Transverse colon (tissue), 4 donors: Measurements from ENCODE around the gene TMEM214. TPM values are rescaled to one million over a fixed set of nuclear protein-coding genes. Genes with fewer than 3 reads are reported as not detected.

Source experiments
- DNase-seq: peaks from one replicate; pipeline ENCODE4 v3.0.0-alpha.2; 2019
- H3K27ac ChIP-seq, 4 donors: fragments of 200-600 bp; sonication (generic); 2 replicates each; pipeline ENCODE4 v1.5.1; 2016 to 2018; ENCODE audit warnings: inconsistent platforms in 4 of 4
- H3K27me3 ChIP-seq: fragments of 200-600 bp; sonication (generic); 2 replicates; pipeline ENCODE4 v1.5.1; 2017; ENCODE audit warnings: inconsistent platforms
- H3K36me3 ChIP-seq, 4 donors: fragments of 200-600 bp; sonication (generic); 2 replicates each; pipeline ENCODE4 v1.5.1; 2017 to 2019; ENCODE audit warnings: inconsistent platforms in 4 of 4
- H3K4me1 ChIP-seq, 4 donors: fragments of 200-600 bp; sonication (generic); 2 replicates each; pipeline ENCODE4 v1.5.1; 2017 to 2020; ENCODE audit warnings: inconsistent platforms in 4 of 4
- H3K4me3 ChIP-seq, 4 donors: fragments of 200-600 bp; sonication (generic); 1 replicate in 1 of 4; 2 replicates in 3 of 4; pipeline versions ENCODE4 v1.5.1 to v1.6.1; 2017 to 2019; ENCODE audit warnings: inconsistent platforms in 4 of 4
- H3K9me3 ChIP-seq, 2 donors: fragments of 200-600 bp; sonication (generic); 2 replicates each; pipeline ENCODE4 v1.5.1; 2017 to 2019; ENCODE audit warnings: inconsistent platforms in 2 of 2
- EP300 ChIP-seq: sonication (generic); formaldehyde crosslinking; IDR thresholded peaks from one replicate; pipeline ENCODE4 v1.6.1; 2017; ENCODE audit warnings: antibody characterized with exemption, low read depth
- POLR2A ChIP-seq: fragments of 450-650 bp; IDR thresholded peaks from one replicate; pipeline ENCODE4 v1.6.1; 2016; ENCODE audit warnings: antibody characterized with exemption, mild to moderate bottlenecking, moderate library complexity
- POLR2AphosphoS5 ChIP-seq, 3 donors: sonication (generic); formaldehyde crosslinking; IDR thresholded peaks; one replicate each; pipeline ENCODE4 v1.6.1; 2016; ENCODE audit warnings: antibody characterized with exemption in 3 of 3
- WGBS, 2 donors: methylation state at CpG; one replicate each; pipeline ENCODE4 v1.1.5; 2018; ENCODE audit warnings: low coverage in 1 of 2; 5-methylcytosine and 5-hydroxymethylcytosine counted together
- in situ Hi-C, 4 donors: fragments of 200-750 bp; cut with MboI; loops; one replicate each; pipeline versions ENCODE4 v1.15.0 to v1.15.1; 2017; ENCODE audit warnings: low sequenced_read_pairs in 3 of 4, low pct_ligation_motif_present in 1 of 4, low pct_unique_long_range_greater_than_20kb in 1 of 4
- intact Hi-C: fragments of 100-400 bp; cut with DNase I; formaldehyde crosslinking; loops from one replicate; pipeline ENCODE4 v1.15.1; 2023; ENCODE audit warnings: low total_unique reads
- total RNA-seq, 4 donors: library from RNA; depleted of rRNA; stranded (reverse); fragments of >200 nt; gene quantifications; one replicate each; pipeline ENCODE4 v1.1.0, GENCODE V29; 2016
- TF ChIP-seq, protein P1 (sequence below), 5 experiments: fragments of 200-600 bp in 3 of 5; fragments of 450-650 bp in 2 of 5; sonication (generic) in 3 of 5; IDR thresholded peaks; 1 replicate in 2 of 5; 2 replicates in 3 of 5; pipeline ENCODE4 v1.5.1; 2016 to 2017; ENCODE audit warnings: antibody characterized with exemption in 5 of 5, inconsistent platforms in 3 of 5, mild to moderate bottlenecking in 2 of 5, moderate library complexity in 1 of 5

Gene TMEM214
- total RNA-seq, 4 donors from 2014 or later = 51.2 to 179 (median 127) TPM

DNA sequence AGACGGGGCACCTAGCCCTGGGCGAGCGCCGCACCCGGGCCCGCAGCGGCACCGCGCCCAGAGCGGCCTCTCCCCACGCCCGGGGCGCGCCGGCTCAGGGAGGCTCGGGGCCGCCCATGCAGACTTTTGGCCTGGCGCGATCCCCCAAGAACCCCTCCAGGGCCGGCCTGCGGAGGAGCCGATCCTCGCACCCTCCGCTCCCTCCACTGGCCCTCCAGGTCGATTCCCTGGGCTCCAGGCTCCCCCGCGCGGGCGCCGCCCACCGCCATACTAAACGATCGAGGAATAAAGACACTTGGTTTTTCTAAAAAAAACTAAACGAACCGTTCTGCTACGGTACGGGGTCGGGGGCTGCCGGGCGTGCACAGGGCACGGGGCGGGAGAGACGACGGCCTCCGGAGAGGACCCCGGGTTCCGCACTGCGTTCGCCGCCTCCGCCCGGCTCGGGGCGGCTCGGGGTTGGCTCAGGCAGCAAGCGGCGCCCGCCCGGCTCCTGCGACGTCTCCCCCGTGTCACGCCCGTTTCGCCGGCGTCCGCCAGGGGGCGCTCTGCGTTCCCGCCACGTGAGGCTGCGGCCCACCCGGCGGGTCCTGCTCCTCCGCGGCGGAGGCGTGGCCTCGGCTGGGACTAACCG lies 53.4 kb downstream of the TMEM214 start:
- Histone ChIP-seq H3K36me3 (no peaks in the 10 kb centered on the region), H3K27ac (peak overlapping the region; percentile 92 to 94 (median 92)), H3K4me1 (peaks cover 25 to 51% (median 35%) of the 10 kb centered on the region in 4 donors), H3K4me3 (peak overlapping the region; percentile 35 to 72 (median 52)), H3K27me3 (no peaks in the 10 kb centered on the region), H3K9me3 (no peaks in the 10 kb centered on the region)
- intact Hi-C loops (loop anchor here (5.0 kb wide), 2 partner anchors 34 to 54 kb away; partner anchors contain the start of genes AGBL5 and TMEM214), in situ Hi-C loops (loop anchor here (10.0 to 25.0 kb wide), 2 partner anchors 121 to 124 kb away; partner anchors contain the start of gene MAPRE3 (in 3 of the 4))
- peak; percentile 97 for DNase-seq
- WGBS, 2 donors = 0% methylated on average over 65 of the region's 81 CpGs; no CpG with 5 or more reads in 1 of the 2 donors
- TF ChIP-seq POLR2A = peak; percentile 75
- peak; percentile 73 to 90 (median 88) for TF ChIP-seq POLR2AphosphoS5 (IDR thresholded peaks at IDR 0.05)
- TF ChIP-seq, protein P1, sequence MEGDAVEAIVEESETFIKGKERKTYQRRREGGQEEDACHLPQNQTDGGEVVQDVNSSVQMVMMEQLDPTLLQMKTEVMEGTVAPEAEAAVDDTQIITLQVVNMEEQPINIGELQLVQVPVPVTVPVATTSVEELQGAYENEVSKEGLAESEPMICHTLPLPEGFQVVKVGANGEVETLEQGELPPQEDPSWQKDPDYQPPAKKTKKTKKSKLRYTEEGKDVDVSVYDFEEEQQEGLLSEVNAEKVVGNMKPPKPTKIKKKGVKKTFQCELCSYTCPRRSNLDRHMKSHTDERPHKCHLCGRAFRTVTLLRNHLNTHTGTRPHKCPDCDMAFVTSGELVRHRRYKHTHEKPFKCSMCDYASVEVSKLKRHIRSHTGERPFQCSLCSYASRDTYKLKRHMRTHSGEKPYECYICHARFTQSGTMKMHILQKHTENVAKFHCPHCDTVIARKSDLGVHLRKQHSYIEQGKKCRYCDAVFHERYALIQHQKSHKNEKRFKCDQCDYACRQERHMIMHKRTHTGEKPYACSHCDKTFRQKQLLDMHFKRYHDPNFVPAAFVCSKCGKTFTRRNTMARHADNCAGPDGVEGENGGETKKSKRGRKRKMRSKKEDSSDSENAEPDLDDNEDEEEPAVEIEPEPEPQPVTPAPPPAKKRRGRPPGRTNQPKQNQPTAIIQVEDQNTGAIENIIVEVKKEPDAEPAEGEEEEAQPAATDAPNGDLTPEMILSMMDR (IDR thresholded peaks at IDR 0.05) = peak; percentile 52 to 95 (median 89)
- TF ChIP-seq EP300 = no peak

DNA sequence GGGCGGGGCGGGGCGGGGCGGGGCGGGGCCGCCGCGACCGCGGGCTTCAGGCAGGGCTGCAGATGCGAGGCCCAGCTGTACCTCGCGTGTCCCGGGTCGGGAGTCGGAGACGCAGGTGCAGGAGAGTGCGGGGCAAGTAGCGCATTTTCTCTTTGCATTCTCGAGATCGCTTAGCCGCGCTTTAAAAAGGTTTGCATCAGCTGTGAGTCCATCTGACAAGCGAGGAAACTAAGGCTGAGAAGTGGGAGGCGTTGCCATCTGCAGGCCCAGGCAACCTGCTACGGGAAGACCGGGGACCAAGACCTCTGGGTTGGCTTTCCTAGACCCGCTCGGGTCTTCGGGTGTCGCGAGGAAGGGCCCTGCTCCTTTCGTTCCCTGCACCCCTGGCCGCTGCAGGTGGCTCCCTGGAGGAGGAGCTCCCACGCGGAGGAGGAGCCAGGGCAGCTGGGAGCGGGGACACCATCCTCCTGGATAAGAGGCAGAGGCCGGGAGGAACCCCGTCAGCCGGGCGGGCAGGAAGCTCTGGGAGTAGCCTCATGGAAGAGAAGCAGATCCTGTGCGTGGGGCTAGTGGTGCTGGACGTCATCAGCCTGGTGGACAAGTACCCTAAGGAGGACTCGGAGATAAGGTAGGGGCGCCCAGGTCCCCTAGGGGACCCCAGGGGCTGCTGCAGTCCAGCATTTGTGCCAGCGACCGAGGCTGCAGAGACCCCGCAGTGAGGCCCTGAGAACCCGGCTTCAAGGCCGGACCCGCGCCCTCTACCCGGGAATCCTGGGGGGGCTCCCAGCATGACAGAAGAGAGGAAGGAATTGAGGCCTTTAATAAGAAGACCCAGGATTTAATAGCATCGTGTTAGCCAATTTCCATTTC lies 54.2 kb downstream of the TMEM214 start, which contains the start of gene KHK:
KHK (plus strand) TSS at position 49 of the 870 bp plus-strand sequence; CDS start at position 537, 488 bp downstream.
- in situ Hi-C loops = loop anchor here (10.0 to 25.0 kb wide), 2 partner anchors 122 to 125 kb away; partner anchors contain the start of gene MAPRE3 (in 3 of the 4)
- peak; percentile 77 for DNase-seq
- Histone ChIP-seq H3K27ac (peak within 1 kb of the TSS; percentile 92 to 94 (median 92)), H3K4me1 (peaks cover 18 to 43% (median 27%) of the 10 kb centered on the region in 4 donors), H3K36me3 (no peaks in the 10 kb centered on the region), H3K4me3 (peak within 1 kb of the TSS; percentile 35 to 72 (median 52)), H3K9me3 (no peaks in the 10 kb centered on the region), H3K27me3 (no peaks in the 10 kb centered on the region)
- TF ChIP-seq, protein P1 (IDR thresholded peaks at IDR 0.05) = no peak
- TF ChIP-seq POLR2AphosphoS5 (IDR thresholded peaks at IDR 0.05) = peak in 2 of 3 donors; percentile 27 to 35
- 19% methylated on average over 25 of the region's 54 CpGs; no CpG with 5 or more reads in 1 of the 2 donors for WGBS, 2 donors
- intact Hi-C loops = loop anchor here (5.0 kb wide), 2 partner anchors 35 to 55 kb away; partner anchors contain the start of genes AGBL5 and TMEM214

DNA sequence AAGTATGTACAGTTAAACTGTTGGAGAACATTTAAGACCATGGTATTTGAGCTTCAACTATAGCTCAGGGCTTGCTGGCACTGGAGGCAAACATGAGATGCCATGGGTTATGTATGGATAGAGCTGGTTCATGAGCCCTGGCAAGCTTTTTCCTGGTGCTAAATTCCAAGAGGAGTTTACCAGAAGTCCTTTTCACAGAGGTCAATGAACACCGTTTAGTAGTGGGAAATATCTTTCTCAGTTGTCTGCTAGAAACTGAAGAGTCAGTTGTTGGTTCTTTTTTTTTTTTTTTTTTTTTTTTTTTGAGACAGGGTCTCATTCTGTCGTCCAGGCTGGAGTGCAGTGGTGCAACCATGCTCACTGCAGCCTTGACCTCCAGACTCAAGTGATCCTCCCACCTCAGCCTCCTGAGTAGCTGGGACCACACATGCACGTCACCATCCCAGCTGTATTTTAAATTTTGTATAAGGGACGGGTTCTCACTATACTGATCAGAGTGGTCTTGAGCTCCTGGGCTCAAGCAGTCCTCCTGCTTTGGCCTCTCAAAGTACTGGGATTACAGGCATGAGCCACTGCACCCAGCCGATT lies 55.2 kb downstream of the TMEM214 start:
- TF ChIP-seq, protein P1 (IDR thresholded peaks at IDR 0.05) = no peak
- TF ChIP-seq EP300 = no peak
- no peak for TF ChIP-seq POLR2AphosphoS5 (IDR thresholded peaks at IDR 0.05)
- no peak for TF ChIP-seq POLR2A
- H3K27ac ChIP-seq = no peak overlapping the region
- intact Hi-C loops = loop anchor here (5.0 kb wide), 2 partner anchors 36 to 56 kb away; partner anchors contain the start of genes AGBL5 and TMEM214
- WGBS, 2 donors = 86% methylated on average over 5 of the region's 5 CpGs; no CpG with 5 or more reads in 1 of the 2 donors
- in situ Hi-C loops = loop anchor here (10.0 to 25.0 kb wide), 2 partner anchors 123 to 126 kb away; partner anchors contain the start of gene MAPRE3 (in 3 of the 4)
- H3K4me3 ChIP-seq = no peak overlapping the region
- H3K4me1 ChIP-seq = peaks cover 12 to 36% (median 22%) of the 10 kb centered on the region in 4 donors
- DNase-seq = no peak
- no peaks in the 10 kb centered on the region for H3K27me3 ChIP-seq
- no peaks in the 10 kb centered on the region for H3K9me3 ChIP-seq
- no peaks in the 10 kb centered on the region for H3K36me3 ChIP-seq
